GM18505 (cell line): Measurements from ENCODE around the gene THAP5.
A peak's percentile ranks its signal among the peaks of the same experiment; 100 is the strongest.

Experiments used
- ATAC-seq: cut with Tn5 transposase; IDR thresholded peaks from one replicate; pipeline ENCODE4 v1.9.1; 2021; ENCODE audit not compliant: unreplicated experiment
- POLR2A ChIP-seq: IDR thresholded peaks from 4 replicates; pipeline ENCODE4 v1.6.1; 2011; ENCODE audit warnings: borderline replicate concordance; ENCODE audit not compliant: insufficient read depth, insufficient read length; ENCODE audit errors: extremely low read depth

Gene THAP5

GRCh38 chr7:108535744-108536143 lies 33.8 kb downstream of the THAP5 start:
- no peak for TF ChIP-seq POLR2A
- ATAC-seq = no peak

GRCh38 chr7:108535257-108535656 lies 34.2 kb downstream of the THAP5 start:
- no peak for ATAC-seq
- TF ChIP-seq POLR2A = no peak

- no peak for ATAC-seq
- no peak for TF ChIP-seq POLR2A
Measured at GRCh38 chr7:108533712-108534111, 35.8 kb downstream of the THAP5 start.

GRCh38 chr7:108529341-108529740 lies 40.2 kb downstream of the THAP5 start:
- TF ChIP-seq POLR2A = no peak
- no peak for ATAC-seq

GRCh38 chr7:108528183-108528712 lies 41.3 kb downstream of the THAP5 start:
- no peak for TF ChIP-seq POLR2A
- no peak for ATAC-seq

GRCh38 chr7:108526768-108527017 lies 42.8 kb downstream of the THAP5 start:
- TF ChIP-seq POLR2A = no peak
- ATAC-seq = no peak

GRCh38 chr7:108525985-108526767 lies 43.3 kb downstream of the THAP5 start, which contains the start of gene PNPLA8:
TSS of gene PNPLA8 (minus strand) at chr7:108526135. CDS start at chr7:108515491, 10,644 bp downstream.
- ATAC-seq = peak; percentile 96
- TF ChIP-seq POLR2A = peak; percentile 87

- no peak for TF ChIP-seq POLR2A
- peak; percentile 40 for ATAC-seq
Measured at GRCh38 chr7:108525327-108525984, 44.0 kb downstream of the THAP5 start.

- no peak for TF ChIP-seq POLR2A
- ATAC-seq = no peak
Measured at GRCh38 chr7:108522780-108523179, 46.7 kb downstream of the THAP5 start.

GRCh38 chr7:108517951-108518350 lies 51.6 kb downstream of the THAP5 start:
- TF ChIP-seq POLR2A = no peak
- no peak for ATAC-seq

GRCh38 chr7:108515630-108516029 lies 53.9 kb downstream of the THAP5 start:
- TF ChIP-seq POLR2A = no peak
- ATAC-seq = no peak

- no peak for ATAC-seq
- no peak for TF ChIP-seq POLR2A
Measured at GRCh38 chr7:108515013-108515412, 54.5 kb downstream of the THAP5 start.
